Islet precursor cell (in vitro differentiated cells): Measurements from ENCODE around the gene DCST2.

Experiments
- DNase-seq: peaks from one replicate; pipeline ENCODE4 v3.0.0-alpha.2; 2018

DCST2 gene

DNA sequence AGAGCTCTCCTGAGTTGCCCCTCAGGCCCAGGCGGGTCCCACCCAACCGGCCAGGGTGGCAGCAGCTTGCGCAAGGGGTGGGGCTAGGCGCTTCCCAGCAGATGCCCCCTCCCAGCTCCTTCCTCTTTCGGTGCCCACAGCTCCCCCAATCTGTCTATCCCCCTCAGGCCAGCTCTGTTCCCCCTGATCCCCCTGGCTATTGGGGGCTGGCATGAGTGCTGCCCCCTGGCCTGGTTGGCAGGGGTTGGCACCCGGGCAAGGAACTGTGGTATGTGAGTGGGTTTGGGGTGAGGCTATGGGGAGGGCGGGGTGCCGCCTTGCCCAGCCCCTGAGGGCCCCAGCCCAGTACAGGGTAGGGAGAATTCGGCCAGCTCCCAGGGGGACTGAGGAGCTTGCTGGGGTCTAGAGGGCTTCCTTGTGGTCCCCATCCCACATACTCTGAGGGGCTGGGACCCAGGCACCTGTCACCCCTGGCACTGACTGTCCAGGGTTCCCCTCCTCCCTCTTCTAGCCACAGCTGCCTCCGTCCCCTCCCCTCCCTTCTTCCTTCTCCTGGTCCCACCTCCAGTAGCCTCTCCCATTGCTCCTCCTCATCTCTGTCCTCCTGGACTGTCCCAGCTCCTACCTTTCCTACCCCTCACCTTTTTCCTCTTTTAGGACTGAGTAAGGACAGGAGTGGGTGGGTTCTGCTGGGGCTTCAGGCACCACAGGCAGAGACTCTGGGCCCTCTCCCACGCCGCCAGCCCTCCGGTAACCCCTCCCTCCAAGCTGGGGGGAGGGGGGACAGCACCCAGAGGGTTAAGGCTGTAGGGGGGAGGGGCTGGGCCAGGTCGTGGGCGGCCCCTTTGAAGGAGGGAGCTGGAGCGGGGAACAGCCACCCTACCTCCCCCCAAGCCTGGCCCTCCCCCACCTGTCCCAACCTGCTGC, 25.3 kb downstream of the DCST2 start:
- DNase-seq = no peak

DNA sequence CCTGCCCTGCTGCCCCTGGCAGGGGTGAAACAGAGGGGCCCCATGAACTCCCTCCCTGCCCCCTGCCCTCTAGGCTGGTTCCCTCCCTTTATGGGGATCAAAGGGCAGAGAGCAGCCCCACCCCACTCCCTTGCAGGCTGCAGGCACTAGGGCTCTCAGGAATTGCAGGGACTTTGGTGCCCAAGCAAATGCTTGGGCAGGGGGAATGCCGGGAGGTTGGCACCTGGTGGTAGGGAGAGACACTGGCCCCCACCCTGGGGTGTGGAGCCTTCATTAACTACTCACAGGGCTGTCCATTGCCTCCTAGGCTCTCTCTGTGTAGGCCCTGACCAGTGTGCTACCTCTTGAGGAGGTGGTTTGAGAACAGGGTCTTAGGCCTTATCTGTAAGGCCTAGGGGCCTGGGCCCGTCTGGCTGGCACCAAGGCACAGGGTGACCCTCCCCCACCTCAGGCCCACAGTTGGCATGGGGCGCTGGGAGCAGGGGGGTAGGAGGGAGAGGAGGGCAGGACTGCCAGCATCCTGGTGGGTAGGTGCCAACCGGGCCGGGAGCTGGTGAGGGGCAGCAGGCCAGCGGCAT, 26.2 kb downstream of the DCST2 start:
- DNase-seq = no peak

DNA sequence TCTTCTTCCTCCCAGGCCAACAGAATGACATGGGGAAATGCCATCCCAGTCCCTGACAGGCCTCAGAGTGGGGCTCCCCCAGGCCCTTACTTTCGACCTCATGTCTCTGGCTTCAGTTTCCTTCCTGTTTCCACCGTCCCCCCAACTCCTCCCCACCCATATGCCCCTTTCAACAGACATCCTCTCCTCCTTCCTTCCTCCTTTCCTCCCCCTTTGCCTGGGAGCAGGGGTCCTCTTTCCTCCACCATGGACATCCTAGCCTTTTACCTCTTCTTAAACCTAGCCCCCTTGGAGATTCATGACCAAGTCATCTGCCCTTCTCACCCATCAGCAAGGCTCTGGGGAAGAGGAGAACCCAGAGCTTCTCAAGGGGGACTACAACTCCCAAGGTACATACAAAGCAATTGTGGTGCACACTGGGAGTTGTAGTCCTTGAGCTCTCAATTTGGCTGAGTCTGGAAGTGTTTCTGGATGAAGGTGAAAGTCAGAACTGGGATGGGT, 26.9 kb downstream of the DCST2 start:
- no peak for DNase-seq

DNA sequence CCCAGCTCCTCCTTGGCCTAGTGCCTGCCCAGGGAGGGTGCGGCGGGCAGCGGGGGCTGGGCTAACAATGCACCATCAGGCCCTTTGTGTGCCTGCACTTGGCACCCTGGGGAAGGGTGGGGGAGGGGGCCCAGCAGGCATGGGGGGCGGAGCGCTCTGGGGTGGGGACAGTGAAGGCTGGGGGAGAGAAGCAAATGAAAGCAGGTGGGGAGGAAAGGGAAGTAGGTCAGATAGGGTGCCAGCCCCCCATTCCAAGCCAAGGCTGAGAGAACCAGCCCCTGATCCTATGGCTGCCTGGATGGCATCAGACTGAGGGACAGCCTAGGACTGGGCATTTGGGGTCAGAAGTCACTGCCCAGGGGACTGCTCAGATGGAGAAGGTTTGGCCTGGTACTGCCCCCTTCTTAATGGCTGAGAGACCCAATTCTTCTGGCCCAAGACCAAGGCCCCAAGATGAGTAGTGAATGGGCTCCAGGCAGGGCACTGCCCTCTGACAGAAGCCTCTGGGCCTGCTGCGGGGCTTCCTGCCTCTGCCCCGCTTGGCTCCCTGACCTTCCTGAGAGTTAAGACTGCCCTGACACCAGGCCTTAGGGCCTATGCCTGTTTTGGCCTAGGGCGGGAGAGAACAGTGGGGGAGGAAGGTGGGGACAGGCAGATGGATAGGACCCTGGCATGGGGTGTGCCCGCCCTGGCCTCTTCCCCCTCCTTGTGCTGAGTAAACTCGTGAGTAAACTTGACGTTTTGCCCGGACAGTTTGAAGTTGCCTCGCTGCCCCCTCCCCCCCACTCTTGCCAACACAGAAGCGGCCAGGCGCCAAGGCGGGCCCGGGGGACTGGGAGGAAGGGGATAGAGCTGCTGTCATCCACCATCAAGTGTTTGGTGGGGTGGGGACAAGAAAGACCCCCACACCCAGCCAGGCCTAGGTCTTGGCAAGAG, 28.2 kb downstream of the DCST2 start:
- no peak for DNase-seq

DNA sequence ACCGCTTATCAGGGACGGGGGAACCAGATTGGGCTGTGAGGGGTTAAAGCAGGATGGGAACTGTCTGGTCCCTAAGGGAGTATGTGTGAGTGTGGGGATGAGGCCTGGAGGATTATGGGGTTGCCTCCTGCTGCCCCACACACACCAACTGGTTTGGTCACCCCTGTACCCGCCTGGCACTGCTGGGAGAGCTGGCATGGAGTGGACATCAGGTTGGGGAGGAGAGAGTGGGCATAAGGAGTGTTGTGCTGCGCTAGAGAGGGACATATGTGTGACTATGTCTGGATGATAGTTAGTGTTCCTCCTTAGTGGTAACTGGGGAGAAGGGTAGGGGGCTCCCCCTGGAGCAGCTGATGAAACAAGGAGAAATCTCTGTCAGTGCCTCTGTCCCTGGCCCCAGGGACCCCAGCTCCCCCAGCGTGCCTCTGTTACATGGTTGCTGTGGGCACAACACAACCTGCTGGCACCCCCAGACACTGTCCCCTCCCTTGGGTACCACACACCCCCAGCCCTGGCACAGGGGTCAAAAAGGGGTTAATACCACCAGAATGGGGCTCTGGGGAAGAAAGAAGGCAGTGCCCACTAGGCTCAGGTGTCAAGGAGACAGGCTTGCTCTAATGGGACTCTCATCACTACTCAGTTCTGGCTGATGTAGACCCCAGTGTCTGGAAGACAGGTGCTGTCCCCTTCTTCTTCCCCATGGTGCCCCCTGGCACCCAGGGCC, 29.1 kb downstream of the DCST2 start:
- no peak for DNase-seq

DNA sequence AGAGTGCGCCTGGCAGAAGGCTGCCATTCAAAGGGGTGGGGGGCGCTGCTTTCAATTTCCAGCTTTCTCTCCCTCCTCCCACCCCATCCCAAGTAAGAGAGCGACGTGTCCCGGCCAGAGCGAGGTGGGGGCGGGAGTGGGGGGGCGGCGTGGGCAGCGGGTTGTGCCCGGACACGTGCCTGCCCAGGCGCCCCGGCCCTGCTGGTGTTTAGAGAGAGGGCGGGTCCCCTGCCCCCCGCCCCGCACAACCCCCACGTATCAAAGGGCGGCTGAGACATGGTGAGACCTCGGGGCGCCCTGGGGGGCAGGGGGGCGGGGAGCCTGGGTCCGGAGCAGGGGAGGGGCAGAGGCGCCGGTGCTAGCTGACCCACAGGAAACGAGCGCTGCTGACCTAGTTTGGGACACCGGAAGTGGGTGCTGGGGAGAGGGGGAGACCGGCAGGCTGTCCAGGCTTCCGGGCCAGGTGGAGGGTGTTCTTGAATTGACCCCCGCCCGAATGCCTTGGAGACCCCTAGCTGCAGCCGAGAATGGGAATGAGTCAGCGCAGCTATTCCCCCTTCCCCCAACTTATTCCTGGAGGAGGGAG, 29.7 kb downstream of the DCST2 start:
- DNase-seq = peak; percentile 69

DNA sequence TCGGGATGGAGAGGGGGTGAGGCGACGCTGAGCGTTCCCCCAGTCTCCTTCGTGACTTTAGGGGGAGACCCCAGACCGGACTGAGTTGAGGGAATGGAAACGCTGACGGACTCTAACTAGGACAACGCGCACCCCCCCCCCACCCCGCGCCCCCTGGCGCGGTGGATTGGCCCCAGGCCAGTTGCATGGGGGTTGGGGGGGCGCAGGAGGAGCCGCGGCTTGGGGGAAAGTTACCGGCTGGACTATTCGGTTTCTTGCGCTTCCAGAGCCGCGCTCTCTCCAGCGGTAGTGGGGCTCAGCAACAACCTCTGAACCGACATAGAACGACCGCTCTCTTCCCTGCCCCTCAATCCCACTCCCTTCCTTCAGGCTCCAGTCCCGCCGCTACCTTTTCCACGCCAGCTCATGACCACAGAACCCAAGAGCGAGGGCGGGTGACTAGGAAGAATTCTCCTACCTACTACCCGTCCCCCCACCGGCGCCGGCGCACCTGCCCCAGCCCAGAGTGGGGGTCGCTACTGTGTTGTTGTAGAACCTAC, 30.3 kb downstream of the DCST2 start:
- DNase-seq = peak; percentile 72

DNA sequence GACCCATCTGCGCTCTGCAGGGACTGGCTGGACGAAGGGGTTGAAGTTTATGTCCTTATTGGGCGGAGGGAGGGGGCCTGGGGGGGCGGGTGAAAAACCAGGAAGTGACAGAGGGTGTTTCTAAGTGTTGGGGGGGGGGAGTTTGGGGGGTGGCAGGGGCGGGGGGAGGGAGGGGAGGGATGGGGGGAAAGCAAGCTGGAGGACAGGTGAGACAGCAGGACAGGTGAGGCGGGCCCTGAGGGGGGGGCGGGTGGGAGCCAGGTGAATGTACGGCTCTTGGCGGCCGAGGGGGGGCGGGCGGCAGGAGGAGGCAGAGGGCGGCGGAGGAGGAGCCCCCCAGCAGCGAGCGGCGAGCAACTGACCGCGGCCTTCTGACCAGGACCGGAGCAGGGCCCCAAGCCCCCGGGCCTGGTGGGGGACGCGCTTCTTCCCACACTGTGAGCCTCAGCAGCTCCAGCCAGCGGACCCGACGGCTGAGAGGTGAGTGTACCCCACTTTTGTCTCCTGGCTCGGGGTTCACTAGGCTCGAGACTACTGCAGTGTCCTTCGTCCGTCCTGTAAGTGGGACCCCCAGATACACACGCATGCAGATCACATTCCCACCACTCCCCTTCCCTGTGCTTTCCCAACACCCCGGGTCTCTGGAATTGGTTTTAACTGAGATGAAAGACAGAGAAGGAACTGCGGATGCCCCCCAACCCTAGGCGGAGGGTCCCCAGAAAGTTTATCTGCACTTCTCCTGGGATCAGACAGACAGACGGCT, 30.9 kb downstream of the DCST2 start, which contains the start of gene ZBTB7B:
TSS of gene ZBTB7B (plus strand) at position 339 of the 763 bp plus-strand sequence. CDS start 11,859 bp downstream, outside the sequence.
- DNase-seq = peak; percentile 72

DNA sequence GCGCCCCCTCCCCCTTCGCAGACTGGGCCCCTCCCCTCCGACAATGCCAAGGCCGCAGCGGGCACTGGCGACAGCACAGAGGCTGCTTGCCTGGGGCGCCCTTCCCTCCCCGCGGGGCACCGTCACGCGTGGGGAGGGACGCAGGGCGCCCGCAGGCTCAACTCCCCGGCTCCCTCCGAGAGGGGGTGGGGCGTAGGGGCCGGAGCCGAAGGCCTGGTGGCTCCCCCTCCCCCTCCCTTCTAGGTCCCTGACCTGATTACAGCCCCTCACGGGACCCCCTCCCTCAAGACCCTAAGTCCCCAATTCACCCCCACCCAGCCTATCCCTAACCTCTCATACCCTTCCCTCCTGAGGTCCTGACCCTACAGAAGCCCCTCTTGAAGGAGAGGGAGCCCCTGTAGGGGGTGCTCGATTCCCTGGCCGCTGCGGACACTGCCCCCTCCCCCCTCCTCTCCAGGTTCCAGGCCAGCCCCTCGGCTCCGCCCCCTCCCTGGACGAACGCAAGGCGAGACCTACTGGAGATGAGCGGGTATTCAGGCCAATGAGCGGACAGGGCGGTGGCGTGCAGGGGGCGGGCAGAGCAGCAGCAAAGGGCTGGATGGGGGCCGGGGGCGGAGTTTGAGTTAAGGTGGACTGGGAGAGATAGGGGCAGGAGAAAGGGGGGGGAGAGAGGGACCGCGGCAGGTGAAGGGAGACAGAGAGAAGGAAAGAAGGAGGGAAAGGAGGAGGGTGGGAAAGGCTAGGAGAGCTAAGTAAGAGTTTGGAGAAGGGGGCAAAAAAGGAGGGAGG, 31.7 kb downstream of the DCST2 start:
- DNase-seq = peak; percentile 100

DNA sequence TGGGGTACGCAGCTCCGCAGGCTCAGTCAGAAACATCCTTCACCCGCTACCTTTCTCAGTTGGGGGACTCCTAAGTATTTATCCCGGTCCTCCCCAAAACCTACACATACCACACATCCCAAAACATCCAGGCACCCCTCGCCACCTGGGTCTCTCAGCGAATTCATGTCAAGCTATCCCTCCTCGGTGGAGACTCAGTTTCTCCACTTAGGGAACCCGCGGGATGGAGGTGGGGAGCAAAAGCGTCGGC, 32.2 kb downstream of the DCST2 start:
- no peak for DNase-seq

DNA sequence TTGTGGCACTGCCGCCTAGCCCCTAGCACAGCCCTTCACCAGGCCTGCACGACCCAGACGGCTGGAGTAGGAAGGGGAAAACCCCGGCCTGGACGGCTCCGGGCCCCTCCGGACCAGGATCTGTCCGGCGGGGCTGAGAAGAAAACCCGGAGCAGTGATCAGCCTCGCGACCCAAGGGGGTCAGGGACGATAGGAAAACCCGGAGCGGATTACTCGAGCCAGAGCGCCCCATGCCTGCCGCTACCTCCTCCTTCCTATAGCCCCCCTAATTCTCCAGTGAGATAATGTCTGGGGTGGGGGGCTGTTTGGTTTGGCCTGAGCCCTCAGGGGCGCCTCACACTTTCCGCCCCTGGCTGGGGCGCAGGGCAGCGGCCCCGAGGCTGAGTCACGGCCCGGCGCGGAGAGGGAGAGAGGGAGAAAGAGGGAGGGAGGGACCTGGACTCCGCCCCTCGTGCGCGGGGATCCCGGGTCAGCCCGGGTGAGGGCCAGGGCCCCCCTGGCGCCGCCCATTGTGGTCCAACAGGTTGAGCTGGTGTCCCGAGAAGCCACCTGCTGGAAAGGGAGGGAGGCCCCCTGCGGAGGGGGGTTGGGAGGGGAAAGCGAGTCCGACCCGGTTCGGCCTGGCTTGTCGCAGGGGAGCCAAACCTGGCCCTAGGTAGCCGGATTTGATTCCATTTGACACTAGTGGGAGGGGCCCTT, 32.7 kb downstream of the DCST2 start:
- DNase-seq = peak; percentile 98

DNA sequence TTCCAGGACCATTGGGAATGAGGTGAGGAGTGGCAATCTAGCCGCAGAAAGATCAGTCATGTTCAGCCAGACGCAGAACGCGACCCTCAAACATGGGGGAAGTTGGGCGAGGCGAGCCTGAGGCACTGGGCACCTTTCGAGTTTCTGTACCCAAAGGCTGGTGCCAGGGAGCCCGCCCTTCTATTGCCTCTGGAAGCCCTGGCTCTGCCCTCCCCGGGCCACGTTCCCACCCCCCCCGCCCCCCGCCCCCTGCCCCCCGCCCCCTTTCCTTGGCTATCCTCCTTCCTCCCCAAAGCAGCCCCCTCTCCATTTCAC, 33.2 kb downstream of the DCST2 start:
- no peak for DNase-seq

DNA sequence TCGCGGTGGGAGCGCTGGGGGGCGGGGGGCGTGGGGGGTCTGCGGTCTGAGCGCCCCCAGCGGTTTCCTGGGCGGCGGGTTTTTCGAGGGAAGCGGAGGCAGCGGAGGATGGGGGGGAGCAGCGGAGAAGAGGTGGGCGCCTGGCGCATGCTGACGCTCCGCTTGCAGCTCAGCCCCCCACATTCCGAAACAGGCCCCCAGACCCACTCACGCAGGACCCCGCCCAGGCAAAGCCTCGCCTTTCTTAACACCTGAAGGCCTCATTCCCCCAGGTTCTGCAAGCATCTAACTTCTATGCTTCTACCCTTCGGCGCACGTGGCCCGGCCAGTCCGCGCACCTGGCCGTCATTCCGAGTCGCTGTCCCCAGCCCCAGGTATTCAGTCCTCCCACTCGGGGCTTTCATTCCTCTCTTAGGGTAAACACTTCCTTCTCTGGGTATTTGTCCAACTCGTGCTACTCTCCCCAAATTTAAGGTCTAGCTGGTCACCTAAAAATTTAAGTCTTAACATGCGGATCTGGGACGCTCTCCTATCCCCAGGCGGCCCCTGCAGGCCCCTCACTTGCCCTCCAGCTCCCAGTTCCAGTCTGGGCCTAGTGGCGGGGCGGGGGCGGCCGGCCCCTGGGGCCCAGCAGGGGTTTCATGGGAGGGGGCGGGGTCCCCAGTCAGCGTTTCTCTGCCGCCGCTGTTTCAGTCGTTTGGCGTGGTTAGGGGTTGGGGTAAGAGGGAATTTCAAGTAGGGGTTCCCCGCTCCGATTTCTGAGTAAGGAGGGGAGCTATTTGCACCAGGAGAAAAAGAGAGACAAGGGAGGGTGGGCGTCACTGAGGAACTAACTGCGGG, 33.8 kb downstream of the DCST2 start:
- peak; percentile 77 for DNase-seq

DNA sequence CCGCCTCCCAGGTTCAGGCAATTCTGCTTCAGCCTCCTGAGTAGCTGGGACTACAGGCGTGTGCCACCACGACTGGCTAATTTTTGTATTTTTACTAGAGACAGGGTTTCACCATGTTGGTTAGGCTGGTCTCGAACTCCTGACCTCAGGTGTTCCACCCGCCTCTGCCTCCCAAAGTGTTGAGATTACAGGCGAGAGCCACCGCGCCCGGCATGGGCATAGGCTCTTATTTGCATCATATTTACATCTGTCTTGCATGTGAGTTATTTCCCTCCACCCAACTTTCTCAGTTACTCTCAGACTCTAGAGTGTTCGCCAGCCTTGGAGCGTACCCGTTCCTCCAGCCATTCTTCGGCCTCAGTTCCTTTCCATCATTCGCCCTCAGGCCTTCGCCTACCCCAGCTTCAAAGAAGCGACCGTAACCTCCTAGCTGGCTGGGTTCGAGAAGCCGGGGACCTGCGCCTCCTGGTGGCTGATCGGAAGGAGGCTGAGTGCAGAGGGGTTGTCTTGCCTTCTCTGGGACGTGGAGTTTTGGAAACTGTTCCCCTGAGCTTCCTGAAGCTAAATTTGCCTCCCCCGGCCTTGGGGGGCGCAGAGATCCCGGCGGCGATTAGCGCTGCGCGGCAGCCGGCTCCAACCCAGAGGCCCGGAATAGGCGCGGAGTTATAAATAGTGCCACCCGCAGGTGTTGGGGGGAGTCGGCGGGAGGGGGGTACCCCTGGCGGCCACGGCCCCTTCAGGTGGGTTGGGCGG, 34.6 kb downstream of the DCST2 start:
- peak; percentile 91 for DNase-seq

DNA sequence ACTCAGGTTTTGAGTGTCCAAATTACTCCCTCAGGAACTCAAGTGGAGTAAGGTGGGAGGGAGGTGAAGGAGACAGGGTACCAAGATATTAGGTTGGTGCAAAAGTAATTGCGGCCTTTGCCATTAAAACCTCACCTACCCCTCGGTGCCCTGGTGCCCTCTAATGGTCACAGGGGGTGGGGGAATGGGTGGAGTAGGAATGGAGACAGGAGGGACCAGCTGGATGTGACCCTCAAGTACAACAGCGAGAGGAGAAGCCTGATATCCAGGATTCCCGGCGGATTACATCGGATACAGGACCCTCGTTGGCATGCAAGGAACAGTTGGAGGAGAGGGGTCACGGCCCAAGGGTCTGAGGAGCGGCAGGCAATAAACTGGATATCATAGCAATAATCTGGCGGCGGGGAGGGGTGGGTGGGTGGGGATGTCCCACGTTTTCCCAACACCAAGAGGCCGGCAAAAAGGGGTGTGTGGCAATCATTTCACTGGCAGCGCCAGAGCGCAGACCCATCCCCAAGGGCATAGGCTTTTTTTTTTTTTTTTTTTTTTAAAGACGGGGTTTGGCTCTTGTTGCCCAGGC, 35.3 kb downstream of the DCST2 start:
- DNase-seq = no peak

DNA sequence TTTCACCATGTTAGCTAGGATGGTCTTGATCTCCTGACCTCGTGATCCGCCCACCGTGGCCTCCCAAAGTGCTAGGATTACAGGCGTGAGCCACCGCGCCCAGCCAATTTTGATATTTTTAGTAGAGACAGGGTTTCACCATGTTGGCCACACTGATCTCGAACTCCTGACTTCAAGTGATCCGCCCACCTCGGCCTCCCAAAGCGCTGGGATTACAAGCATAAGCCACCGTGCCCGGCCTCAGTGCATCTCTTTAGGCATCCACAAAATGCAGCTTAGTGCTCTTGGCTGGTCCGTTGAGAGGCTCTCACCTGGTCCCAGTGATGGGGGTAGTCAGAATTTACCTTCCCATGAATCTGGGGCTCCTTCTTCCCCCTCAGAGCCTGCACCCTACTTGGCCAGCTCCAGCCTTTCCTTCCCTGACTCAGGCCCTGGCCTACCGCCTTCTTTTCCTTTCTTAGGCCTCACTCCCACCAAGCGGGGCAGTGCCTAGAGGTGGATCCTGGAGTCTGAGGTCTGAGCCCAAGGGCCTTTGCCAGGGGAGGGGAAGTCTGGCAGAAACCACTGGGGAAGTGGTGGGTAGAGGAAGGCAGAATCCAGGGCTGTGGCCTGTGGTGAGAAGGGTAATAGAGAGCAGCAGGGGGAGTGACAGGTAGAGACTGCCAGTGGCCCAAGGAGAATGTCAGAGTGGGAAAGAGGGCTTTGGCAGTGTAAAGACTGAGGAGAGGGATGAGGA, 36.4 kb downstream of the DCST2 start:
- DNase-seq = no peak
